A673 (cell line): Measurements from ENCODE around the gene SUCLG2. TPM values are rescaled to one million over a fixed set of nuclear protein-coding genes. Genes with fewer than 3 reads are reported as not detected.

ENCODE experiments used
- BruUV-seq: library from RNA; stranded (reverse); fragments of 400-500 nt; replicated peaks from 2 replicates; lab custom pipeline; 2021; lab: Mats Ljungman, UMichigan
- CTCF ChIA-PET: fragments of 300-600 bp; sonication (Branson Sonifier 250); formaldehyde crosslinking; loops from one replicate; lab custom pipeline; 2022; ENCODE audit warnings: antibody characterized with exemption; lab: Charles Lee
- POLR2A ChIA-PET: fragments of 300-600 bp; sonication (Branson Sonifier 250); formaldehyde crosslinking; loops from one replicate; lab custom pipeline; 2022; ENCODE audit warnings: antibody characterized with exemption; ENCODE audit not compliant: low non-redundant PET; lab: Charles Lee
- DNase-seq: peaks from one replicate; pipeline ENCODE4 v3.0.0-alpha.2; 2015; ENCODE audit warnings: low spot score
- H3K27ac ChIP-seq: fragments of 200-600 bp; sonication (generic); 2 replicates; pipeline ENCODE4 v1.5.1; 2016; ENCODE audit warnings: mixed run types, low read depth, mild to moderate bottlenecking, mixed read lengths, antibody characterized with exemption, low read length; ENCODE audit not compliant: poor library complexity, severe bottlenecking
- H3K27me3 ChIP-seq: fragments of 200-600 bp; sonication (generic); replicated peaks from 2 replicates; pipeline ENCODE4 v1.6.1; 2017; ENCODE audit warnings: mixed run types, low read depth, mild to moderate bottlenecking, mixed read lengths, antibody characterized with exemption, low read length; ENCODE audit not compliant: insufficient read depth, poor library complexity
- H3K36me3 ChIP-seq: fragments of 200-600 bp; sonication (generic); 2 replicates; pipeline ENCODE4 v1.6.1; 2016; ENCODE audit warnings: mixed run types, mild to moderate bottlenecking, mixed read lengths, antibody characterized with exemption, low read length; ENCODE audit not compliant: insufficient read depth, poor library complexity, severe bottlenecking
- H3K4me1 ChIP-seq: fragments of 200-600 bp; sonication (generic); 2 replicates; pipeline ENCODE4 v1.6.1; 2017; ENCODE audit warnings: mixed run types, mild to moderate bottlenecking, mixed read lengths, antibody characterized with exemption, low read length; ENCODE audit not compliant: insufficient read depth, poor library complexity, severe bottlenecking
- H3K4me3 ChIP-seq: fragments of 200-600 bp; sonication (generic); 2 replicates; pipeline ENCODE4 v1.5.1; 2016; ENCODE audit warnings: low read depth, mixed run types, mild to moderate bottlenecking, mixed read lengths, low read length; ENCODE audit not compliant: poor library complexity, severe bottlenecking
- H3K9me3 ChIP-seq: fragments of 200-600 bp; sonication (generic); 2 replicates; pipeline ENCODE4 v1.6.1; 2016; ENCODE audit warnings: mixed run types, low read depth, mild to moderate bottlenecking, mixed read lengths, antibody characterized with exemption, low read length; ENCODE audit not compliant: poor library complexity, severe bottlenecking
- EZH2 ChIP-seq: fragments of 200-600 bp; sonication (generic); IDR thresholded peaks from 2 replicates; pipeline ENCODE4 v1.6.1; 2017; ENCODE audit warnings: borderline replicate concordance, low read depth, mild to moderate bottlenecking, mixed read lengths, antibody characterized with exemption, low read length; ENCODE audit not compliant: poor library complexity, severe bottlenecking
- intact Hi-C: fragments of 100-400 bp; cut with micrococcal nuclease; formaldehyde crosslinking; loops from one replicate; pipeline ENCODE4 v1.10.0; 2022; ENCODE audit not compliant: unreplicated experiment
- total RNA-seq: library from RNA; stranded (reverse); gene quantifications from 2 replicates; pipeline ENCODE4 v1.2.3, GENCODE V29; 2021
- TF ChIP-seq, protein P1 (sequence below): fragments of 300-800, 200-600 bp; sonication (generic); conservative IDR thresholded peaks from 2 replicates; pipeline ENCODE4 v1.5.1; 2017; ENCODE audit warnings: low read depth, mild to moderate bottlenecking, antibody characterized with exemption, low read length, moderate library complexity, mixed read lengths

Gene SUCLG2
- total RNA-seq, 1 experiment from 2014 or later: 7.4 TPM

DNA sequence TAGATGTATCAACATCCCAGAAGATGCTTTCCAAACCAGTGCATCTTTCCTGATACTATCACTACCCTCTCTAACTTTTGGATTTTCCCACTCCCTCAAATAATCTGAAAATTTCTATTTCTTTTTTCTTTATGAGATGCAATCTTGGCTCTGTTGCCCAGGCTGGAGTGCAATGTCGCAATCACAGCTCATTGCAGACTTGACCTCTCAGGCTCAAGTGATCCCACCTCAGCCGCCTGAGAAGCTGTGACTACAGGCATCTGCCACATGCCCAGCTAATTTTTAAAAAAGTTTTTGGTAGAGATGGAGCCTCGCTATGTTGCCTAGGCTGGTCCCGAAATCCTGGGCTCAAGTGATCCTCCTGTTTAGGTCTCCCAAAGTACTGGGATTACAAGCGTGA, 239.7 kb downstream of the SUCLG2 start:
- Histone ChIP-seq H3K4me3 (no peak overlapping the region), H3K4me1 (no peaks in the 10 kb centered on the region), H3K27me3 (no peaks in the 10 kb centered on the region), H3K9me3 (no peaks in the 10 kb centered on the region), H3K27ac (no peak overlapping the region), H3K36me3 (no peaks in the 10 kb centered on the region)
- no peak for DNase-seq
- ChIA-PET CTCF (no interaction called here), POLR2A (no interaction called here)
- intact Hi-C loops: no loop called here
- TF ChIP-seq EZH2: no peak
- TF ChIP-seq, protein P1, sequence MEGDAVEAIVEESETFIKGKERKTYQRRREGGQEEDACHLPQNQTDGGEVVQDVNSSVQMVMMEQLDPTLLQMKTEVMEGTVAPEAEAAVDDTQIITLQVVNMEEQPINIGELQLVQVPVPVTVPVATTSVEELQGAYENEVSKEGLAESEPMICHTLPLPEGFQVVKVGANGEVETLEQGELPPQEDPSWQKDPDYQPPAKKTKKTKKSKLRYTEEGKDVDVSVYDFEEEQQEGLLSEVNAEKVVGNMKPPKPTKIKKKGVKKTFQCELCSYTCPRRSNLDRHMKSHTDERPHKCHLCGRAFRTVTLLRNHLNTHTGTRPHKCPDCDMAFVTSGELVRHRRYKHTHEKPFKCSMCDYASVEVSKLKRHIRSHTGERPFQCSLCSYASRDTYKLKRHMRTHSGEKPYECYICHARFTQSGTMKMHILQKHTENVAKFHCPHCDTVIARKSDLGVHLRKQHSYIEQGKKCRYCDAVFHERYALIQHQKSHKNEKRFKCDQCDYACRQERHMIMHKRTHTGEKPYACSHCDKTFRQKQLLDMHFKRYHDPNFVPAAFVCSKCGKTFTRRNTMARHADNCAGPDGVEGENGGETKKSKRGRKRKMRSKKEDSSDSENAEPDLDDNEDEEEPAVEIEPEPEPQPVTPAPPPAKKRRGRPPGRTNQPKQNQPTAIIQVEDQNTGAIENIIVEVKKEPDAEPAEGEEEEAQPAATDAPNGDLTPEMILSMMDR: no peak
- no TSS peak for BruUV-seq

- DNase-seq: no peak
- H3K4me3 ChIP-seq: no peak overlapping the region
- TF ChIP-seq, protein P1: no peak
- TF ChIP-seq EZH2: no peak
- no TSS peak for BruUV-seq
- H3K27me3 ChIP-seq: no peaks in the 10 kb centered on the region
- CTCF ChIA-PET: no interaction called here
- H3K4me1 ChIP-seq: no peaks in the 10 kb centered on the region
- H3K36me3 ChIP-seq: no peaks in the 10 kb centered on the region
- POLR2A ChIA-PET: no interaction called here
- no peaks in the 10 kb centered on the region for H3K9me3 ChIP-seq
- intact Hi-C loops: no loop called here
- H3K27ac ChIP-seq: no peak overlapping the region
Observed at GRCh38 chr3:67405193-67405592, 249.2 kb downstream of the SUCLG2 start.

GRCh38 chr3:67402873-67403272, 251.5 kb downstream of the SUCLG2 start:
- POLR2A ChIA-PET: no interaction called here
- no TSS peak for BruUV-seq
- no peak overlapping the region for H3K27ac ChIP-seq
- no peak for DNase-seq
- no peaks in the 10 kb centered on the region for H3K27me3 ChIP-seq
- TF ChIP-seq, protein P1: no peak
- no peak for TF ChIP-seq EZH2
- no peaks in the 10 kb centered on the region for H3K9me3 ChIP-seq
- H3K36me3 ChIP-seq: no peaks in the 10 kb centered on the region
- H3K4me1 ChIP-seq: no peaks in the 10 kb centered on the region
- intact Hi-C loops: no loop called here
- H3K4me3 ChIP-seq: no peak overlapping the region
- CTCF ChIA-PET: no interaction called here
